ENCODE measurements around the gene RTP3.
"Not testable (repeated sequence)": the region's sequence is repeated elsewhere in the genome, so short reads cannot be mapped to it uniquely, and the experiment has no call there.

RTP3 gene

GRCh38 chr3:46527239-46527638 is 29.5 kb downstream of the RTP3 start:
- H3K4me3 ChIP-seq (ENCODE audit: low read depth in 1 of 2, low read length in 2 of 2): no peak overlapping the region
- no peak overlapping the region for H3K9ac ChIP-seq (ENCODE audit: low read length)
- no peaks in the 10 kb centered on the region for H3K27me3 ChIP-seq (ENCODE audit: control insufficient read depth in 1 of 2, insufficient read depth in 2 of 2, low read length in 2 of 2)
- no peaks in the 10 kb centered on the region for H3K36me3 ChIP-seq (ENCODE audit: insufficient read depth, low read length)
- no peak overlapping the region for H3K27ac ChIP-seq (ENCODE audit: low read depth, low read length)
- no peaks in the 10 kb centered on the region for H3K4me1 ChIP-seq (ENCODE audit: insufficient read depth, low read length)
- no peaks in the 10 kb centered on the region for H3K9me3 ChIP-seq (ENCODE audit: low read length)

DNA sequence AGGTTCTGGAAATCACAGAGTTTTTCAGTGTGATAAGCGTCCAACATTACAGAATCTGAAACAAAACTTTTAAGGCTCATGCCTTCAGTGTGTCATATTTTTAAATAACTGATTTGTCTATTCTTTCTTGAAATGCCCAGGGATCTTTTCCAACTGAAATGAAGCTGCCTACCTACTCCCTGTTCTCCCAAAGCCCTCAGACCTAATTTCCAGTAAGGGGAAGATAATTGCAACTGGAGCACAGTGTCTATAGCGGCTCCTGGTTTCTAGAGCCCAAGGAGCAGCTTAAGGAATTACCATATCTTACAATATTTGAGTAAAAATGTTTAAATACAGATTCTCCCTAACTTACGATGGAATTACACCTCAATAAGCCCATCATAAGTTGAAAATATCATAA is 35.3 kb downstream of the RTP3 start:
- Histone ChIP-seq H3K4me3 (ENCODE audit: low read depth in 1 of 2, low read length in 2 of 2) (no peak overlapping the region), H3K27ac (ENCODE audit: low read depth, low read length) (no peak overlapping the region), H3K9ac (ENCODE audit: low read length) (no peak overlapping the region), H3K27me3 (ENCODE audit: control insufficient read depth in 1 of 2, insufficient read depth in 2 of 2, low read length in 2 of 2) (no peaks in the 10 kb centered on the region), H3K36me3 (ENCODE audit: insufficient read depth, low read length) (no peaks in the 10 kb centered on the region), H3K4me1 (ENCODE audit: insufficient read depth, low read length) (no peaks in the 10 kb centered on the region), H3K9me3 (ENCODE audit: low read length) (no peaks in the 10 kb centered on the region)

DNA sequence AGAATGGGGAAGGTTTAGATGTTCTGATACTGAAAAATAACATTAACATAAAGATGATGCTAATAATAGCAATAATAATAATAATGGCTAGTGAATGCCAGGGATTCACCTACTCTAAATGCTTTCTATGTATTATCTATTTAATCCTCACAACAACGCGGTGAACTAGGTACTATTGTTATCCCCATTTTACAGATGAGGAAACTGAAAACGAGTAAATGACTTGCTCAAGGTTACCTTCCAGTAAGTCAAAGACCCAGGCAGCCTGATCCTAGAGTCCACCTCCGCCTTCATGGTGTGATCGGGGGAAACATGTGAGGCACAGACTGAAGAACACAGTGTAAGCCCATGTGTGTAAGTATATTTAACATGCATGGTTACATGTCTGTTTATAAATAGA is 38.0 kb downstream of the RTP3 start:
- Histone ChIP-seq H3K9me3 (ENCODE audit: low read length) (no peaks in the 10 kb centered on the region), H3K36me3 (ENCODE audit: insufficient read depth, low read length) (no peaks in the 10 kb centered on the region), H3K9ac (ENCODE audit: low read length) (no peak overlapping the region), H3K4me3 (ENCODE audit: low read depth in 1 of 2, low read length in 2 of 2) (no peak overlapping the region), H3K4me1 (ENCODE audit: insufficient read depth, low read length) (no peaks in the 10 kb centered on the region), H3K27me3 (ENCODE audit: control insufficient read depth in 1 of 2, insufficient read depth in 2 of 2, low read length in 2 of 2) (no peaks in the 10 kb centered on the region), H3K27ac (ENCODE audit: low read depth, low read length) (no peak overlapping the region)

DNA sequence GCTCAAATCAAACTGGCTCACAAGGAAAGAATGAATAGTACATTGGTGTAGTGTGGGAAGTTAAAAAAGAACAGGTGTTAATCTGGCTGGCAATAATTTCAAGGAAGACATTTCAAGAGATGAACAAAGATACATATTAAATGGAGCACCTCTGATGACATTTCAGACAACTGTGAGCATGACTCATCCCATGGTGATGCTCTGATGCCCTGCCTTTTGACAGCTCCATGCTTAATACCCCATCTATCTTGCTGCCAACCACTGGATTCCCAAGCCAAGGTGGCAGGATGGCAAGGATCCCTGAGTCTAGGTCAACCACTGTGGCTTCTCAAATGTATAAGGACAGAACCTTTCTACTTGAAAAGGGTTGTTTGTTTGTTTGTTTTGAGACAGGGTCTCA is 39.0 kb downstream of the RTP3 start:
- Histone ChIP-seq H3K9ac (ENCODE audit: low read length) (no peak overlapping the region), H3K9me3 (ENCODE audit: low read length) (no peaks in the 10 kb centered on the region), H3K27me3 (ENCODE audit: control insufficient read depth in 1 of 2, insufficient read depth in 2 of 2, low read length in 2 of 2) (no peaks in the 10 kb centered on the region), H3K4me3 (ENCODE audit: low read depth in 1 of 2, low read length in 2 of 2) (no peak overlapping the region), H3K27ac (ENCODE audit: low read depth, low read length) (no peak overlapping the region), H3K4me1 (ENCODE audit: insufficient read depth, low read length) (no peaks in the 10 kb centered on the region), H3K36me3 (ENCODE audit: insufficient read depth, low read length) (no peaks in the 10 kb centered on the region)

GRCh38 chr3:46537316-46537715 is 39.5 kb downstream of the RTP3 start:
- Histone ChIP-seq H3K27ac (ENCODE audit: low read depth, low read length) (no peak overlapping the region), H3K27me3 (ENCODE audit: control insufficient read depth in 1 of 2, insufficient read depth in 2 of 2, low read length in 2 of 2) (no peaks in the 10 kb centered on the region), H3K4me3 (ENCODE audit: low read depth in 1 of 2, low read length in 2 of 2) (no peak overlapping the region), H3K9me3 (ENCODE audit: low read length) (no peaks in the 10 kb centered on the region), H3K36me3 (ENCODE audit: insufficient read depth, low read length) (no peaks in the 10 kb centered on the region), H3K9ac (ENCODE audit: low read length) (no peak overlapping the region), H3K4me1 (ENCODE audit: insufficient read depth, low read length) (no peaks in the 10 kb centered on the region)

- H3K36me3 ChIP-seq (ENCODE audit: insufficient read depth, low read length): no peaks in the 10 kb centered on the region
- no peaks in the 10 kb centered on the region for H3K27me3 ChIP-seq (ENCODE audit: control insufficient read depth in 1 of 2, insufficient read depth in 2 of 2, low read length in 2 of 2)
- H3K4me3 ChIP-seq (ENCODE audit: low read depth in 1 of 2, low read length in 2 of 2): no peak overlapping the region
- H3K4me1 ChIP-seq (ENCODE audit: insufficient read depth, low read length): no peaks in the 10 kb centered on the region
- no peaks in the 10 kb centered on the region for H3K9me3 ChIP-seq (ENCODE audit: low read length)
- no peak overlapping the region for H3K9ac ChIP-seq (ENCODE audit: low read length)
- no peak overlapping the region for H3K27ac ChIP-seq (ENCODE audit: low read depth, low read length)
These were observed 40.0 kb downstream of the RTP3 start for GRCh38 chr3:46537779-46538178.

DNA sequence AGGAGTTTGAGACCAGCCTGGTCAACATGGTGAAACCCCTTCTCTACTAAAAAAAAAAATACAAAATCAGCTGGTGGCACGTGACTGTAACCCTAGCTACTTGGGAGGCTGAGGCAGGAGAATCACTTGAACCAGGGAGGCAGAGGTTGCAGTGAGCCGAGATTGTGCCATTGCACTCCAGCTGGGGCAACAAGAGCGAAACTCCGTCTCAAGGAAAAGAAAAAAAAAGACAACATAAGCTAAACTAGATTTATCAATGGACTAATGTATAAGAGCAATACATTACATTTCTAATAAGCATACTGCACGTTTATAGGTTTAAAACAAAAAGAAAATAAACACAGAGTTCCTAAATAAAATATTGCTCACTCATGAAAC is 40.6 kb downstream of the RTP3 start:
- H3K4me1 ChIP-seq (ENCODE audit: insufficient read depth, low read length); H3K36me3 ChIP-seq (ENCODE audit: insufficient read depth, low read length); H3K4me3 ChIP-seq (ENCODE audit: low read depth in 1 of 2, low read length in 2 of 2); H3K27ac ChIP-seq (ENCODE audit: low read depth, low read length); H3K9ac ChIP-seq (ENCODE audit: low read length); H3K9me3 ChIP-seq (ENCODE audit: low read length); H3K27me3 ChIP-seq (ENCODE audit: control insufficient read depth in 1 of 2, insufficient read depth in 2 of 2, low read length in 2 of 2): not testable (repeated sequence)

GRCh38 chr3:46538803-46539442 is 41.1 kb downstream of the RTP3 start:
- Histone ChIP-seq H3K36me3 (ENCODE audit: insufficient read depth, low read length) (no peaks in the 10 kb centered on the region), H3K27ac (ENCODE audit: low read depth, low read length) (no peak overlapping the region), H3K9me3 (ENCODE audit: low read length) (no peaks in the 10 kb centered on the region), H3K9ac (ENCODE audit: low read length) (no peak overlapping the region), H3K4me1 (ENCODE audit: insufficient read depth, low read length) (no peaks in the 10 kb centered on the region), H3K27me3 (ENCODE audit: control insufficient read depth in 1 of 2, insufficient read depth in 2 of 2, low read length in 2 of 2) (no peaks in the 10 kb centered on the region), H3K4me3 (ENCODE audit: low read depth in 1 of 2, low read length in 2 of 2) (no peak overlapping the region)

GRCh38 chr3:46539443-46540005 is 41.7 kb downstream of the RTP3 start:
- H3K9ac ChIP-seq (ENCODE audit: low read length): no peak overlapping the region
- no peaks in the 10 kb centered on the region for H3K9me3 ChIP-seq (ENCODE audit: low read length)
- no peak overlapping the region for H3K27ac ChIP-seq (ENCODE audit: low read depth, low read length)
- H3K4me1 ChIP-seq (ENCODE audit: insufficient read depth, low read length): no peaks in the 10 kb centered on the region
- H3K4me3 ChIP-seq (ENCODE audit: low read depth in 1 of 2, low read length in 2 of 2): no peak overlapping the region
- H3K27me3 ChIP-seq (ENCODE audit: control insufficient read depth in 1 of 2, insufficient read depth in 2 of 2, low read length in 2 of 2): no peaks in the 10 kb centered on the region
- H3K36me3 ChIP-seq (ENCODE audit: insufficient read depth, low read length): no peaks in the 10 kb centered on the region

- no peaks in the 10 kb centered on the region for H3K36me3 ChIP-seq (ENCODE audit: insufficient read depth, low read length)
- no peaks in the 10 kb centered on the region for H3K27me3 ChIP-seq (ENCODE audit: control insufficient read depth in 1 of 2, insufficient read depth in 2 of 2, low read length in 2 of 2)
- H3K4me1 ChIP-seq (ENCODE audit: insufficient read depth, low read length): no peaks in the 10 kb centered on the region
- no peaks in the 10 kb centered on the region for H3K9me3 ChIP-seq (ENCODE audit: low read length)
- H3K9ac ChIP-seq (ENCODE audit: low read length): no peak overlapping the region
- H3K4me3 ChIP-seq (ENCODE audit: low read depth in 1 of 2, low read length in 2 of 2): no peak overlapping the region
- H3K27ac ChIP-seq (ENCODE audit: low read depth, low read length): no peak overlapping the region
These were observed 42.8 kb downstream of the RTP3 start for GRCh38 chr3:46540550-46540949.

DNA sequence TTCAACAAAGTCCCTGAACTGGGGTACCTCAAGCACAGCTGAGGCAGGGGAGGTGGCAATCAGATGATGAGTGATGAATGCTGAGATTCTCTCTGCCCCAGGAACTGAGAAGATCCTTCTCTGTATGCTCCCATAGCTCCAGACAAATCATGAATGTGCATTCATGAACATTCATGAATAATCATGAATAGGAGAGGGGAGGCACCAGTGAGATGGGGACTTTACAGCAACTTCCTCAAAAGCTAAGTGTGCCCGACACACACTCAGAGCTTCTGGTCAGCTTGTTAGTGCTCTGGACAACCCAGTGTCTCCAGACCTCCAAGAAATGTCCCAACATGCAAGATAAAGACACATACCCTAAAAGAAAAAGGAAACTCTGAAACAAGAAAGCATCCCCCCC is 44.1 kb downstream of the RTP3 start:
- H3K36me3 ChIP-seq (ENCODE audit: insufficient read depth, low read length): no peaks in the 10 kb centered on the region
- H3K4me3 ChIP-seq (ENCODE audit: low read depth in 1 of 2, low read length in 2 of 2): no peak overlapping the region
- H3K27me3 ChIP-seq (ENCODE audit: control insufficient read depth in 1 of 2, insufficient read depth in 2 of 2, low read length in 2 of 2): no peaks in the 10 kb centered on the region
- no peaks in the 10 kb centered on the region for H3K4me1 ChIP-seq (ENCODE audit: insufficient read depth, low read length)
- no peak overlapping the region for H3K27ac ChIP-seq (ENCODE audit: low read depth, low read length)
- H3K9ac ChIP-seq (ENCODE audit: low read length): no peak overlapping the region
- H3K9me3 ChIP-seq (ENCODE audit: low read length): no peaks in the 10 kb centered on the region

DNA sequence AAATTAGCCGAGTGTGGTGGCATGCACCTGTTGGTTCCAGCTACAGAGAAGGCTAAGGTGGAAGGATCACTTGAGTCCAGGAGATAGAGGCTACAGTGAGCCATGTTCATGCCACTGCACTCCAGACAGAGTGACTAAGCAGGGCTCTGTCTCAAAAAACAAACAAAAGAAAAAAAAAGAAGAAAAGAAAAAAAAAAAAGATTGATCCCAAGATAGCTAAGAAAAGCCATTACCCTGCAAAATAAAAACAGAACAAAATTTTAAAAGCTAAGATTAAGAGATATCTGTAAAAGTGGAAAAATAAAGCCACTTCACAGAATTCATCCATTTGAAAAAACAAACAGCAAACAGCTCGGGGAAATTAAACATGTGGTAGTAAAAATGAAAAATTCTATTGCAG is 44.6 kb downstream of the RTP3 start:
- Histone ChIP-seq H3K36me3 (ENCODE audit: insufficient read depth, low read length) (no peaks in the 10 kb centered on the region), H3K27me3 (ENCODE audit: control insufficient read depth in 1 of 2, insufficient read depth in 2 of 2, low read length in 2 of 2) (no peaks in the 10 kb centered on the region), H3K9me3 (ENCODE audit: low read length) (no peaks in the 10 kb centered on the region), H3K27ac (ENCODE audit: low read depth, low read length) (no peak overlapping the region), H3K4me3 (ENCODE audit: low read depth in 1 of 2, low read length in 2 of 2) (no peak overlapping the region), H3K4me1 (ENCODE audit: insufficient read depth, low read length) (no peaks in the 10 kb centered on the region), H3K9ac (ENCODE audit: low read length) (no peak overlapping the region)
